CD4-positive, alpha-beta T cell (primary cell): ENCODE results near the gene TMCO4. TPM values are rescaled to one million over a fixed set of nuclear protein-coding genes. Genes with fewer than 3 reads are reported as not detected.

Experiments
- ATAC-seq: fragments of 200-7000 bp; cut with Tn5 transposase; one replicate; pipeline ENCODE4 v1.10.0; 2022; ENCODE audit warnings: mild to moderate bottlenecking; ENCODE audit not compliant: poor library complexity
- CTCF ChIA-PET: fragments of 350-600 bp; sonication (Branson Sonifier 250); formaldehyde crosslinking; loops from one replicate; lab custom pipeline; 2021; ENCODE audit warnings: antibody characterized with exemption, inconsistent platforms; lab: Charles Lee
- POLR2A ChIA-PET: fragments of 350-600 bp; sonication (Branson Sonifier 250); formaldehyde crosslinking; loops from one replicate; lab custom pipeline; 2021; ENCODE audit warnings: antibody characterized with exemption, inconsistent platforms; lab: Charles Lee
- DNase-seq, 14 experiments: peaks; one replicate each; pipeline ENCODE4 v3.0.0-alpha.2; 2013 to 2020; ENCODE audit warnings: mixed read lengths in 2 of 14
- H3K27ac ChIP-seq, 2 donors: one replicate each; pipeline versions ENCODE4 v1.5.1 to v1.7.0; 2013; ENCODE audit warnings: low read length in 2 of 2, low read depth in 1 of 2, mild to moderate bottlenecking in 1 of 2
- H3K27me3 ChIP-seq, 2 experiments: 1 replicate in 1 of 2; 2 replicates in 1 of 2; pipeline versions ENCODE4 v1.6.1 to v1.7.0; 2013; ENCODE audit warnings: low read length in 2 of 2, control low read depth in 1 of 2, mild to moderate bottlenecking in 1 of 2, moderate library complexity in 1 of 2; ENCODE audit not compliant: insufficient read depth in 2 of 2, control insufficient read depth in 1 of 2
- H3K36me3 ChIP-seq: one replicate; pipeline ENCODE4 v1.6.1; 2013; ENCODE audit warnings: low read length, control low read depth; ENCODE audit not compliant: insufficient read depth
- H3K4me1 ChIP-seq: one replicate; pipeline ENCODE4 v1.6.1; 2013; ENCODE audit warnings: low read length, control low read depth; ENCODE audit not compliant: insufficient read depth
- H3K4me3 ChIP-seq: one replicate; pipeline ENCODE4 v1.5.1; 2013; ENCODE audit warnings: mild to moderate bottlenecking, low read length, moderate library complexity
- H3K9me3 ChIP-seq, 2 experiments: 1 replicate in 1 of 2; 2 replicates in 1 of 2; pipeline versions ENCODE4 v1.6.1 to v1.7.0; 2013; ENCODE audit warnings: low read length in 2 of 2, mild to moderate bottlenecking in 2 of 2, control low read depth in 1 of 2, moderate library complexity in 1 of 2; ENCODE audit not compliant: control insufficient read depth in 1 of 2, insufficient read depth in 1 of 2
- H3K27ac Mint-ChIP-seq: one replicate; pipeline ENCODE4 v1.8.0; 2020; ENCODE audit warnings: mixed read lengths
- H3K27me3 Mint-ChIP-seq: one replicate; pipeline ENCODE4 v1.8.0; 2021; ENCODE audit warnings: mixed read lengths
- H3K36me3 Mint-ChIP-seq: one replicate; pipeline ENCODE4 v1.8.0; 2021; ENCODE audit warnings: low read depth, mixed read lengths
- H3K4me1 Mint-ChIP-seq: one replicate; pipeline ENCODE4 v1.8.0; 2021; ENCODE audit warnings: low read depth, mixed read lengths
- H3K4me3 Mint-ChIP-seq: one replicate; pipeline ENCODE4 v1.8.0; 2020; ENCODE audit warnings: mild to moderate bottlenecking, mixed read lengths
- H3K9me3 Mint-ChIP-seq: one replicate; pipeline ENCODE4 v1.8.0; 2020; ENCODE audit warnings: mixed read lengths
- intact Hi-C, 2 experiments: fragments of 100-400 bp; cut with DNase I in 1 of 2; cut with micrococcal nuclease in 1 of 2; formaldehyde crosslinking; loops; one replicate each; pipeline versions ENCODE4 v1.15.1 to v1.9.0; 2023 to 2025; cut with DNase I, micrococcal nuclease
- total RNA-seq, 174 experiments: library from RNA in 2 of 174; stranded (reverse) in 2 of 174; gene quantifications; one replicate each; pipeline ENCODE4 v1.2.3 and lab custom pipeline; 2021 to 2026
- TF ChIP-seq, protein P1 (sequence below): fragments of 200-600 bp; IDR thresholded peaks from one replicate; pipeline ENCODE4 v1.8.0; 2022; ENCODE audit warnings: antibody characterized with exemption, mild to moderate bottlenecking

The TMCO4 gene
- total RNA-seq, 2 experiments from 2014 or later, result 12.4 to 13.9 TPM

DNA sequence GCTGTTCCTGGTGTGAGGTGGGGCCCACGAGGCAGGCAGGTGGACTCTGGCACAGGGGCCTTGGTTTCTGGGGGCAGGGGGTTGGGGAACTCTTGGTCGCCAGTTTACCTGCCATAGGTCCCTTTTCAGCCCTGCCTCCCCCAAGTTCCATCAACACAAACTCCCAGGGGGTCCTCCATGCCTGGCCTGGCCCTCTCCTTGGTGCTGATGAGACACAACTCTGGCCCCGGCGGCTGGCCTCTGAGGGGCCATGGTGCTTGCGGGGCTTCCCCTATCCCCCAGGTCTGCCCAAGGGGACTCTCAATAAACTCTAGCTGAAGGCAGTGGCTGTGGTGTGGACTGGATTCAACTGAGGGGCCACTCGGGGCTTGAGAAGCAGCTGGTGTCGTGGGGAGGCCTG, 119.1 kb downstream of the TMCO4 start:
- H3K4me1 Mint-ChIP-seq, result peaks cover 5% of the 10 kb centered on the region
- no peaks in the 10 kb centered on the region for H3K9me3 Mint-ChIP-seq
- H3K27me3 Mint-ChIP-seq, result no peaks in the 10 kb centered on the region
- intact Hi-C loops, result no loop called here
- H3K4me1 ChIP-seq, result no peaks in the 10 kb centered on the region
- H3K27ac ChIP-seq, result no peak overlapping the region
- peaks cover 19% of the 10 kb centered on the region for H3K36me3 ChIP-seq
- peaks cover 10% of the 10 kb centered on the region for H3K36me3 Mint-ChIP-seq
- CTCF ChIA-PET, result no interaction called here
- H3K4me3 ChIP-seq, result no peak overlapping the region
- POLR2A ChIA-PET, result no interaction called here
- no peak for ATAC-seq
- no peak overlapping the region for H3K27ac Mint-ChIP-seq
- no peak overlapping the region for H3K4me3 Mint-ChIP-seq
- no peak for DNase-seq
- H3K9me3 ChIP-seq, result no peaks in the 10 kb centered on the region
- peaks cover 0 to 1% of the 10 kb centered on the region in 2 experiments for H3K27me3 ChIP-seq
- TF ChIP-seq, protein P1, sequence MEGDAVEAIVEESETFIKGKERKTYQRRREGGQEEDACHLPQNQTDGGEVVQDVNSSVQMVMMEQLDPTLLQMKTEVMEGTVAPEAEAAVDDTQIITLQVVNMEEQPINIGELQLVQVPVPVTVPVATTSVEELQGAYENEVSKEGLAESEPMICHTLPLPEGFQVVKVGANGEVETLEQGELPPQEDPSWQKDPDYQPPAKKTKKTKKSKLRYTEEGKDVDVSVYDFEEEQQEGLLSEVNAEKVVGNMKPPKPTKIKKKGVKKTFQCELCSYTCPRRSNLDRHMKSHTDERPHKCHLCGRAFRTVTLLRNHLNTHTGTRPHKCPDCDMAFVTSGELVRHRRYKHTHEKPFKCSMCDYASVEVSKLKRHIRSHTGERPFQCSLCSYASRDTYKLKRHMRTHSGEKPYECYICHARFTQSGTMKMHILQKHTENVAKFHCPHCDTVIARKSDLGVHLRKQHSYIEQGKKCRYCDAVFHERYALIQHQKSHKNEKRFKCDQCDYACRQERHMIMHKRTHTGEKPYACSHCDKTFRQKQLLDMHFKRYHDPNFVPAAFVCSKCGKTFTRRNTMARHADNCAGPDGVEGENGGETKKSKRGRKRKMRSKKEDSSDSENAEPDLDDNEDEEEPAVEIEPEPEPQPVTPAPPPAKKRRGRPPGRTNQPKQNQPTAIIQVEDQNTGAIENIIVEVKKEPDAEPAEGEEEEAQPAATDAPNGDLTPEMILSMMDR, result no peak

DNA sequence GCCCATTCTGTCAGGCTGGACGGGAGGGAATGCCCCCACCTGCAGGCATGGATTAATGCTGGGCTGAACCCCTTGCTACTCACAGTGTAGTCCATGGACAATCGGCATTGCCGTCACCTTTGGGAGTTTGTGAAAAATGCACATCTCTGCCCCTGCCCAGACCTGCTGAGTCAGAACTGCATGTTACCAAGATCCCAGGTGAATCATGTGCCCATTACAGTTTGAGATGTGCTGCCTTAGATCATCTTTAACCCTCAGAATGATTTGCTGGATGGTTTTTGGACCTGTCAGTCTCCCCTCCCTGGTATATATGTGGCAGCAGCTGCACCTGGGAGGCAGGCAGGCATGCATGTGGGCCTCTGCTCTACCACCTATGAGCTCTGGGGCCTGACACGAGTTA, 120.0 kb downstream of the TMCO4 start:
- no peaks in the 10 kb centered on the region for H3K27me3 Mint-ChIP-seq
- Histone ChIP-seq H3K27ac (no peak overlapping the region), H3K9me3 (no peaks in the 10 kb centered on the region), H3K27me3 (peaks cover 0 to 8% of the 10 kb centered on the region in 2 experiments), H3K36me3 (peaks cover 15% of the 10 kb centered on the region), H3K4me1 (no peaks in the 10 kb centered on the region), H3K4me3 (no peak overlapping the region)
- ATAC-seq (no peak), DNase-seq (no peak)
- H3K36me3 Mint-ChIP-seq, result peaks cover 10% of the 10 kb centered on the region
- CTCF ChIA-PET, result no interaction called here
- TF ChIP-seq, protein P1, result no peak
- no peaks in the 10 kb centered on the region for H3K9me3 Mint-ChIP-seq
- peaks cover 5% of the 10 kb centered on the region for H3K4me1 Mint-ChIP-seq
- POLR2A ChIA-PET, result no interaction called here
- intact Hi-C loops, result no loop called here
- H3K4me3 Mint-ChIP-seq, result no peak overlapping the region
- H3K27ac Mint-ChIP-seq, result no peak overlapping the region

DNA sequence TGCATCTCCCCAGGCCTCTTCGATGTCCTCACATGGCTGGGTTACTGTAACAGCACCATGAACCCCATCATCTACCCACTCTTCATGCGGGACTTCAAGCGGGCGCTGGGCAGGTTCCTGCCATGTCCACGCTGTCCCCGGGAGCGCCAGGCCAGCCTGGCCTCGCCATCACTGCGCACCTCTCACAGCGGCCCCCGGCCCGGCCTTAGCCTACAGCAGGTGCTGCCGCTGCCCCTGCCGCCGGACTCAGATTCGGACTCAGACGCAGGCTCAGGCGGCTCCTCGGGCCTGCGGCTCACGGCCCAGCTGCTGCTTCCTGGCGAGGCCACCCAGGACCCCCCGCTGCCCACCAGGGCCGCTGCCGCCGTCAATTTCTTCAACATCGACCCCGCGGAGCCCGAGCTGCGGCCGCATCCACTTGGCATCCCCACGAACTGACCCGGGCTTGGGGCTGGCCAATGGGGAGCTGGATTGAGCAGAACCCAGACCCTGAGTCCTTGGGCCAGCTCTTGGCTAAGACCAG, 120.7 kb downstream of the TMCO4 start:
- Histone ChIP-seq H3K9me3 (no peaks in the 10 kb centered on the region), H3K27me3 (peaks cover 0 to 8% of the 10 kb centered on the region in 2 experiments), H3K36me3 (peaks cover 15% of the 10 kb centered on the region), H3K4me3 (no peak overlapping the region), H3K4me1 (no peaks in the 10 kb centered on the region), H3K27ac (no peak overlapping the region)
- Mint-ChIP-seq H3K4me1 (peaks cover 5% of the 10 kb centered on the region), H3K9me3 (no peaks in the 10 kb centered on the region), H3K36me3 (peaks cover 6% of the 10 kb centered on the region), H3K4me3 (no peak overlapping the region), H3K27ac (no peak overlapping the region), H3K27me3 (no peaks in the 10 kb centered on the region)
- ATAC-seq, result no peak
- TF ChIP-seq, protein P1, result no peak
- ChIA-PET POLR2A (no interaction called here), CTCF (no interaction called here)
- DNase-seq, result no peak
- intact Hi-C loops, result no loop called here
